ENCODE results near the gene CDH4. TPM values are rescaled to one million over a fixed set of nuclear protein-coding genes. Genes with fewer than 3 reads are reported as not detected.

The CDH4 gene
- total RNA-seq, 3 donors from 2014 or later (not counting 1 experiment from before 2014, with no cell fraction given) = 0.18 TPM; not detected in 2

GRCh38 chr20:61686051-61686936 lies 434.2 kb downstream of the CDH4 start:
- Histone ChIP-seq H3K4me3 (ENCODE audit: low read length) (no peak overlapping the region), H3K9me3 (ENCODE audit: control insufficient read depth, insufficient read depth, low read length) (no peaks in the 10 kb centered on the region), H3K36me3 (ENCODE audit: control insufficient read depth, insufficient read depth, low read length) (no peaks in the 10 kb centered on the region), H3K27ac (ENCODE audit: low read length) (no peak overlapping the region), H3K4me1 (ENCODE audit: control insufficient read depth, insufficient read depth, low read length) (no peaks in the 10 kb centered on the region), H3K27me3 (ENCODE audit: control insufficient read depth, insufficient read depth, low read length) (no peaks in the 10 kb centered on the region)
- intact Hi-C loops (cut with micrococcal nuclease) = no loop called here
- no peak for DNase-seq
- WGBS (ENCODE audit: insufficient coverage) = 90% methylated on average over 38 of the region's 38 CpGs
- no peaks in the 10 kb centered on the region for H3K27me3 Mint-ChIP-seq (ENCODE audit: low read depth in 2 of 2)
- TF ChIP-seq CTCF (IDR thresholded peaks at IDR 0.05) = no peak
- H3K27ac Mint-ChIP-seq = no peak overlapping the region
- peaks cover 0 to 4% of the 10 kb centered on the region in 2 donors for H3K9me3 Mint-ChIP-seq
- H3K4me1 Mint-ChIP-seq = peaks cover 0 to 9% of the 10 kb centered on the region in 2 donors
- no peaks in the 10 kb centered on the region for H3K36me3 Mint-ChIP-seq
- H3K4me3 Mint-ChIP-seq = no peak overlapping the region
- ATAC-seq = no peak

GRCh38 chr20:61688411-61688810 lies 436.4 kb downstream of the CDH4 start:
- H3K9me3 ChIP-seq (ENCODE audit: control insufficient read depth, insufficient read depth, low read length) = no peaks in the 10 kb centered on the region
- no peak overlapping the region for H3K27ac Mint-ChIP-seq
- H3K36me3 ChIP-seq (ENCODE audit: control insufficient read depth, insufficient read depth, low read length) = no peaks in the 10 kb centered on the region
- no peaks in the 10 kb centered on the region for H3K27me3 ChIP-seq (ENCODE audit: control insufficient read depth, insufficient read depth, low read length)
- TF ChIP-seq CTCF (IDR thresholded peaks at IDR 0.05) = no peak
- no peak overlapping the region for H3K27ac ChIP-seq (ENCODE audit: low read length)
- no peak overlapping the region for H3K4me3 ChIP-seq (ENCODE audit: low read length)
- H3K36me3 Mint-ChIP-seq = no peaks in the 10 kb centered on the region
- peaks cover 0 to 4% of the 10 kb centered on the region in 2 donors for H3K9me3 Mint-ChIP-seq
- H3K4me1 ChIP-seq (ENCODE audit: control insufficient read depth, insufficient read depth, low read length) = no peaks in the 10 kb centered on the region
- H3K4me3 Mint-ChIP-seq = no peak overlapping the region
- 91% methylated on average over 12 of the region's 13 CpGs for WGBS (ENCODE audit: insufficient coverage)
- intact Hi-C loops (cut with micrococcal nuclease) = no loop called here
- ATAC-seq (no peak), DNase-seq (no peak)
- no peaks in the 10 kb centered on the region for H3K27me3 Mint-ChIP-seq (ENCODE audit: low read depth in 2 of 2)
- H3K4me1 Mint-ChIP-seq = peaks cover 0 to 9% of the 10 kb centered on the region in 2 donors

GRCh38 chr20:61690150-61690549 lies 438.1 kb downstream of the CDH4 start:
- no peaks in the 10 kb centered on the region for H3K27me3 ChIP-seq (ENCODE audit: control insufficient read depth, insufficient read depth, low read length)
- Mint-ChIP-seq H3K4me1 (peaks cover 0 to 9% of the 10 kb centered on the region in 2 donors), H3K27ac (no peak overlapping the region), H3K9me3 (peaks cover 0 to 4% of the 10 kb centered on the region in 2 donors), H3K27me3 (ENCODE audit: low read depth in 2 of 2) (no peaks in the 10 kb centered on the region), H3K4me3 (no peak overlapping the region), H3K36me3 (no peaks in the 10 kb centered on the region)
- no peaks in the 10 kb centered on the region for H3K4me1 ChIP-seq (ENCODE audit: control insufficient read depth, insufficient read depth, low read length)
- no peak for ATAC-seq
- DNase-seq = no peak
- no peak overlapping the region for H3K4me3 ChIP-seq (ENCODE audit: low read length)
- no peaks in the 10 kb centered on the region for H3K36me3 ChIP-seq (ENCODE audit: control insufficient read depth, insufficient read depth, low read length)
- no peaks in the 10 kb centered on the region for H3K9me3 ChIP-seq (ENCODE audit: control insufficient read depth, insufficient read depth, low read length)
- no peak overlapping the region for H3K27ac ChIP-seq (ENCODE audit: low read length)
- intact Hi-C loops (cut with micrococcal nuclease) = no loop called here
- 89% methylated on average over 7 of the region's 7 CpGs for WGBS (ENCODE audit: insufficient coverage)
- TF ChIP-seq CTCF (IDR thresholded peaks at IDR 0.05) = no peak
